Right lobe of liver (tissue), 4 donors: Measurements from ENCODE around the gene TNS3.

Source experiments
- CTCF ChIP-seq, 4 donors: fragments of 200-600 bp in 3 of 4; fragments of 450-650 bp in 1 of 4; IDR thresholded peaks; one replicate each; pipeline versions ENCODE4 v1.5.1 to v1.8.0; 2016 to 2022; ENCODE audit warnings: antibody characterized with exemption in 4 of 4, mild to moderate bottlenecking in 2 of 4
- POLR2A ChIP-seq: fragments of 450-650 bp; IDR thresholded peaks from one replicate; pipeline ENCODE4 v1.6.1; 2017; ENCODE audit warnings: antibody characterized with exemption, mild to moderate bottlenecking
- donor health status: DM: no; HTN: no; CAD: no.
- donor health status: DM: no; HTN: no; CAD: no.
- donor health status: DM: no; HTN: yes; CAD: no.

- no peak for TF ChIP-seq CTCF (IDR thresholded peaks at IDR 0.05)
- TF ChIP-seq POLR2A: no peak
Measured at GRCh38 chr7:47340517-47340916, 241.4 kb downstream of the TNS3 start.
